ENCODE data around the gene PSMG1. TPM values are rescaled to one million over a fixed set of nuclear protein-coding genes. Genes with fewer than 3 reads are reported as not detected.
"Not testable (repeated sequence)": the region's sequence is repeated elsewhere in the genome, so short reads cannot be mapped to it uniquely, and the experiment has no call there.

Gene PSMG1
- polyA plus RNA-seq, 1 experiment = 21.9 TPM

GRCh38 chr21:39141502-39141901 lies 41.7 kb downstream of the PSMG1 start:
- H3K4me3 ChIP-seq (ENCODE audit: low read depth, low read length) = no peak overlapping the region
- ChIA-PET POLR2A (no interaction called here), CTCF (interaction anchor here (0.6 to 2.8 kb wide), 8 partner anchors 9 to 480 kb away, joined by 3 to 6 read pairs (median 3); no protein-coding TSS in a partner anchor)
- DNase-seq (ENCODE audit: low read depth) = no peak
- no peak for TF ChIP-seq CTCF (IDR thresholded peaks at IDR 0.05; ENCODE audit: insufficient read depth, low read depth, low read length)
- peaks cover 2% of the 10 kb centered on the region; the same call in 1 of the 2 replicates for H3K27me3 ChIP-seq (ENCODE audit: control insufficient read depth, insufficient read depth, low read length)
- no peaks in the 10 kb centered on the region for H3K36me3 ChIP-seq (ENCODE audit: control insufficient read depth, insufficient read depth, low read length)

GRCh38 chr21:39137248-39138178 lies 45.7 kb downstream of the PSMG1 start:
- Histone ChIP-seq H3K4me3 (ENCODE audit: low read depth, low read length) (no peak overlapping the region), H3K36me3 (ENCODE audit: control insufficient read depth, insufficient read depth, low read length) (no peaks in the 10 kb centered on the region), H3K27me3 (ENCODE audit: control insufficient read depth, insufficient read depth, low read length) (peaks cover 2% of the 10 kb centered on the region; the same call in 1 of the 2 replicates)
- POLR2A ChIA-PET = interaction anchor here (0.6 kb wide), 1 partner anchor 427 kb away, joined by 4 read pairs; no protein-coding TSS in a partner anchor
- CTCF ChIA-PET = interaction anchor here (0.6 to 3.1 kb wide), 43 partner anchors 12 to 980 kb away, joined by 3 to 39 read pairs (median 4); no protein-coding TSS in a partner anchor
- DNase-seq (ENCODE audit: low read depth) = no peak
- TF ChIP-seq CTCF (IDR thresholded peaks at IDR 0.05; ENCODE audit: insufficient read depth, low read depth, low read length) = peak; percentile 32; the same call in 1 of the 2 replicates

GRCh38 chr21:39136711-39137110 lies 46.5 kb downstream of the PSMG1 start:
- Histone ChIP-seq H3K36me3 (ENCODE audit: control insufficient read depth, insufficient read depth, low read length) (no peaks in the 10 kb centered on the region), H3K27me3 (ENCODE audit: control insufficient read depth, insufficient read depth, low read length) (peaks cover 2% of the 10 kb centered on the region; the same call in 1 of the 2 replicates), H3K4me3 (ENCODE audit: low read depth, low read length) (no peak overlapping the region)
- POLR2A ChIA-PET = no interaction called here
- CTCF ChIA-PET = interaction anchor here (1.1 to 3.1 kb wide), 14 partner anchors 12 to 653 kb away, joined by 3 to 39 read pairs (median 8); no protein-coding TSS in a partner anchor
- TF ChIP-seq CTCF (IDR thresholded peaks at IDR 0.05; ENCODE audit: insufficient read depth, low read depth, low read length) = no peak
- DNase-seq (ENCODE audit: low read depth) = no peak

- CTCF ChIA-PET = interaction anchor here (1.0 to 2.5 kb wide), 5 partner anchors 17 to 652 kb away, joined by 3 to 10 read pairs (median 3); no protein-coding TSS in a partner anchor
- H3K4me3 ChIP-seq (ENCODE audit: low read depth, low read length); H3K27me3 ChIP-seq (ENCODE audit: control insufficient read depth, insufficient read depth, low read length); H3K36me3 ChIP-seq (ENCODE audit: control insufficient read depth, insufficient read depth, low read length); DNase-seq (ENCODE audit: low read depth); POLR2A ChIA-PET: not testable (repeated sequence)
- peak; percentile 35; the same call in 1 of the 2 replicates for TF ChIP-seq CTCF (IDR thresholded peaks at IDR 0.05; ENCODE audit: insufficient read depth, low read depth, low read length)
Measured at GRCh38 chr21:39136138-39136537, 47.1 kb downstream of the PSMG1 start.

- TF ChIP-seq CTCF (IDR thresholded peaks at IDR 0.05; ENCODE audit: insufficient read depth, low read depth, low read length) = no peak
- no peaks in the 10 kb centered on the region for H3K36me3 ChIP-seq (ENCODE audit: control insufficient read depth, insufficient read depth, low read length)
- CTCF ChIA-PET = no interaction called here
- H3K27me3 ChIP-seq (ENCODE audit: control insufficient read depth, insufficient read depth, low read length) = no peaks in the 10 kb centered on the region
- POLR2A ChIA-PET = no interaction called here
- H3K4me3 ChIP-seq (ENCODE audit: low read depth, low read length) = no peak overlapping the region
- DNase-seq (ENCODE audit: low read depth) = no peak
Measured at GRCh38 chr21:39134288-39134810, 48.9 kb downstream of the PSMG1 start.

All from BJ (cell line).